Measurements from ENCODE around the gene POP4. TPM values are rescaled to one million over a fixed set of nuclear protein-coding genes. Genes with fewer than 3 reads are reported as not detected.

Gene POP4
- total and polyA plus RNA-seq, 9 of the 15 experiments (the other 6 are each of a cell fraction or from before 2014, with no cell fraction given) = 42.1 to 128 (median 99.0) TPM

DNA sequence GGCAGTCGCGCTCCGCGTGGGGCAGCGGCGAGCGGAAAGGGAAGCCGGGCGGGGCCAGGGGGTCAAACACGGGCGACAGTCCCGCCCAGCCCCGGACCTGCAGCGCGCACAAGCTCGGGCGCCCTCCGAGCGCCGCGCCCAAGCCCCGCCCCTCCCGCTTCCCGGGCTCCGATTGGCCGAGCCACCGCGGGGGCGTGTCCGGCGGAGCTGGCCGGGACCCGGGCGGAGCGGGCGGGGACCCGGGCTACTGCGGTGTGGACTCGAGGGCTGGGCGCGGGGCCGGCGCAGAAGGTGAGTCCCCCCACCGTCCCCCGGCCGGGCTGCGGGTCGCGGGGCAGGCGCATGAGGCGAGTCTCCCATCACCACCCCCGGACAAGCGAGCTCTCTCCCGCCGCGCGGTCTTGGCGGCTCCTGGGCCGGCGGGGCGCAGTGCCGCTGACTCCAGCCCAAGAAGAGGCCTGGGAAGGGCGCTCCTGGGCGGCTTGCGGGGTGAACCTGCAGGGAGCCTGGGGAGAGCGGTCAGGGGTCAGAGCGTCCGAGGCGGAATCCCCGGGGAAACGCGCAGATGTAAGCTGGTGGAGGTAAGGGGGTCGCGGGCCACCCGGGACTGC lies 59.2 kb downstream of the POP4 start, which contains the start of gene PLEKHF1 (continued):
- peak; percentile 79; the same call in 1 of the 2 replicates for TF ChIP-seq RBM34 (IDR thresholded peaks at IDR 0.05; ENCODE audit: borderline replicate concordance, insufficient read depth, low read length)
- no peak for TF ChIP-seq ZNF3 (CRISPR knock-in tag; IDR thresholded peaks at IDR 0.05)
- TF ChIP-seq, protein P1, sequence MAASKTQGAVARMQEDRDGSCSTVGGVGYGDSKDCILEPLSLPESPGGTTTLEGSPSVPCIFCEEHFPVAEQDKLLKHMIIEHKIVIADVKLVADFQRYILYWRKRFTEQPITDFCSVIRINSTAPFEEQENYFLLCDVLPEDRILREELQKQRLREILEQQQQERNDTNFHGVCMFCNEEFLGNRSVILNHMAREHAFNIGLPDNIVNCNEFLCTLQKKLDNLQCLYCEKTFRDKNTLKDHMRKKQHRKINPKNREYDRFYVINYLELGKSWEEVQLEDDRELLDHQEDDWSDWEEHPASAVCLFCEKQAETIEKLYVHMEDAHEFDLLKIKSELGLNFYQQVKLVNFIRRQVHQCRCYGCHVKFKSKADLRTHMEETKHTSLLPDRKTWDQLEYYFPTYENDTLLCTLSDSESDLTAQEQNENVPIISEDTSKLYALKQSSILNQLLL (CRISPR knock-in tag; IDR thresholded peaks at IDR 0.05; ENCODE audit: borderline replicate concordance) = no peak
- no peak for TF ChIP-seq KAT8 (IDR thresholded peaks at IDR 0.05; ENCODE audit: low read depth)
- no peak for TF ChIP-seq ILK (tag; IDR thresholded peaks at IDR 0.05; ENCODE audit: borderline replicate concordance, low read depth)
- TF ChIP-seq, protein P2, sequence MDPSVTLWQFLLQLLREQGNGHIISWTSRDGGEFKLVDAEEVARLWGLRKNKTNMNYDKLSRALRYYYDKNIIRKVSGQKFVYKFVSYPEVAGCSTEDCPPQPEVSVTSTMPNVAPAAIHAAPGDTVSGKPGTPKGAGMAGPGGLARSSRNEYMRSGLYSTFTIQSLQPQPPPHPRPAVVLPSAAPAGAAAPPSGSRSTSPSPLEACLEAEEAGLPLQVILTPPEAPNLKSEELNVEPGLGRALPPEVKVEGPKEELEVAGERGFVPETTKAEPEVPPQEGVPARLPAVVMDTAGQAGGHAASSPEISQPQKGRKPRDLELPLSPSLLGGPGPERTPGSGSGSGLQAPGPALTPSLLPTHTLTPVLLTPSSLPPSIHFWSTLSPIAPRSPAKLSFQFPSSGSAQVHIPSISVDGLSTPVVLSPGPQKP (CRISPR knock-in tag; IDR thresholded peaks at IDR 0.05) = no peak
- no peak for TF ChIP-seq BCOR (IDR thresholded peaks at IDR 0.05)
- TF ChIP-seq SLC30A9 (CRISPR knock-in tag; IDR thresholded peaks at IDR 0.05) = no peak
- no peak for TF ChIP-seq MAFK (IDR thresholded peaks at IDR 0.05; ENCODE audit: low read length)
- TF ChIP-seq EZH2 (IDR thresholded peaks at IDR 0.05; ENCODE audit: borderline replicate concordance, low read depth, low read length) = no peak
- no peak for TF ChIP-seq ZFPM2 (CRISPR knock-in tag; IDR thresholded peaks at IDR 0.05)
- no peak for TF ChIP-seq ZBTB40 (IDR thresholded peaks at IDR 0.05)
- TF ChIP-seq ZBTB40 (CRISPR knock-in tag; IDR thresholded peaks at IDR 0.05) = no peak
- 0 out of 2 replicates have a peak, but pooled peaks have one; percentile 7 for TF ChIP-seq SMAD4 (CRISPR knock-in tag; conservative IDR thresholded peaks at IDR 0.05)
- no peak for TF ChIP-seq MTA2 (IDR thresholded peaks at IDR 0.05; ENCODE audit: low read depth)
- no peak for TF ChIP-seq RNF2 (IDR thresholded peaks at IDR 0.05)
- no peak for TF ChIP-seq CHD4 (IDR thresholded peaks at IDR 0.05; ENCODE audit: insufficient read depth, insufficient replicate concordance, low read depth, low read length, poor library complexity, severe bottlenecking)

Measured in K562 (cell line).